NCI-H345 (cell line): ENCODE measurements around the gene GPR55.
A peak's percentile ranks its signal among the peaks of the same experiment; 100 is the strongest.
"Not testable (repeated sequence)": the region's sequence is repeated elsewhere in the genome, so short reads cannot be mapped to it uniquely, and the experiment has no call there.

ENCODE experiments used
- DNase-seq: peaks from one replicate; lab custom pipeline; 2025; lab: John Stamatoyannopoulos, UW

Gene GPR55

GRCh38 chr2:230924470-230925341 lies at the start of gene GPR55:
GPR55 (minus strand) TSS chr2:230925242; CDS start chr2:230910962, 14,280 bp downstream.
- peak; percentile 10 for DNase-seq

- DNase-seq = no peak
These were observed 49.3 kb upstream of the GPR55 start for GRCh38 chr2:230974096-230974913.

- no peak for DNase-seq
These were observed 47.0 kb upstream of the GPR55 start for GRCh38 chr2:230972046-230972445.

GRCh38 chr2:230969659-230970015 lies 44.6 kb upstream of the GPR55 start:
- no peak for DNase-seq

GRCh38 chr2:230968921-230969658 lies 44.0 kb upstream of the GPR55 start:
- no peak for DNase-seq

GRCh38 chr2:230968314-230968713 lies 43.3 kb upstream of the GPR55 start:
- not testable (repeated sequence) for DNase-seq

- DNase-seq = no peak
These were observed 42.1 kb upstream of the GPR55 start for GRCh38 chr2:230967113-230967512.

- DNase-seq = no peak
These were observed 39.2 kb upstream of the GPR55 start for GRCh38 chr2:230964136-230964730.

GRCh38 chr2:230961091-230961491 lies 36.0 kb upstream of the GPR55 start:
- no peak for DNase-seq

- DNase-seq = no peak
These were observed 35.0 kb upstream of the GPR55 start for GRCh38 chr2:230960026-230960425.

GRCh38 chr2:230958820-230959756 lies 34.0 kb upstream of the GPR55 start:
- no peak for DNase-seq

- no peak for DNase-seq
These were observed 32.8 kb upstream of the GPR55 start for GRCh38 chr2:230957756-230958391.

- DNase-seq = peak; percentile 28
These were observed 32.0 kb upstream of the GPR55 start for GRCh38 chr2:230956827-230957755.

GRCh38 chr2:230955163-230955737 lies 30.2 kb upstream of the GPR55 start:
- no peak for DNase-seq

- DNase-seq = no peak
These were observed 29.7 kb upstream of the GPR55 start for GRCh38 chr2:230954746-230955145.

GRCh38 chr2:230953845-230954244 lies 28.8 kb upstream of the GPR55 start:
- no peak for DNase-seq

- no peak for DNase-seq
These were observed 27.3 kb upstream of the GPR55 start for GRCh38 chr2:230952226-230952956.

- DNase-seq = no peak
These were observed 26.4 kb upstream of the GPR55 start for GRCh38 chr2:230951396-230951795.
